Subcutaneous adipose tissue (tissue), 4 donors: Measurements from ENCODE around the gene NCOA4. TPM values are rescaled to one million over a fixed set of nuclear protein-coding genes. Genes with fewer than 3 reads are reported as not detected.

Source experiments
- total RNA-seq, 4 donors: library from RNA; depleted of rRNA; stranded (reverse); fragments of >200 nt; gene quantifications; one replicate each; pipeline ENCODE4 v1.1.0, GENCODE V29; 2016
- TF ChIP-seq, protein P1 (sequence below): fragments of 450-650 bp; IDR thresholded peaks from one replicate; pipeline ENCODE4 v1.5.1; 2016; ENCODE audit warnings: low read depth, mild to moderate bottlenecking, control low read depth, antibody characterized with exemption, moderate library complexity

The NCOA4 gene
- total RNA-seq, 4 donors from 2014 or later = 132 to 220 (median 160) TPM

DNA sequence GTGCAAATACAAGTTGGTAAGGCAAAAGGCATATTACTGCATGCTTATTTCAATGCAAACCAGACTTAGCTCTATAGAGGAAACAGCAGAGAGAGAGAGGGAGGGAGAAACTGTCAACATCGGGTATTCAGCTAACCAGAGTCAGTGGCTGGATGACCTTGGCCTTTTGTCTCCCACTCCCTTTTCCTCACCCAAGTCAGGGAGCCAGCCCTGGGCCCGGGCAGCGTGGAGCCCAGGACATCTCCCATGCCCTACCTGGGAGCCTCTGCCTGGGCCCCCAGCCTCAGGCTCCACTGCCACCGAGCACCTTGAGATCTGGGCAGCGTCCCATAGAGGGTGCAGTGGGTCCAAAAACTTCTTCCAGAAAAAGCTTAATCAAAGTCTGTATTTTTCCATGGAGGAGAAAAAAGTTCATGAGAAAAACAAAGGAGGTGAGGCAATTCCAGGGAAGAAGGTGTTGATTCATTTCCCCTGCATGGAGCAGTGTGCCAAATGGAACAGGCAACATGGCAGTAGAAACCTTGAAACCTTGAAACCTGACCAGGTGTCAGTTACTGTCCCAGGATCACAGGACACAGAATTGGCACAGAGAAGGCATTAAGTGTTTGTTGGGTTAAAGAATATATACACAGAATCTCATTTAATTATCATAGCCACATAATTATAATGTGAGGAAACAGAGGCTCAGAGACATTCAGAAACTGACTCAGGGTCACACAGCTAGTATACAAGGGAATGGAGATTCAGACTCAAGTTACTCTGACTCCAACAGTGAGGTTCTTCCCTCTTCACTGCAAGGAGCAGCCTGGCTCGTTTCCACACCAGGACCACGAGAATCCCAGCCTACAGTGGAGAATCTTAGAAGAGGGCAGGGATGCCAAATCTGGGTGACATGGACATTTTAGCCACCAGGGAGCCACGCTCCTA lies 5.8 kb upstream of the NCOA4 start:
- TF ChIP-seq, protein P1, sequence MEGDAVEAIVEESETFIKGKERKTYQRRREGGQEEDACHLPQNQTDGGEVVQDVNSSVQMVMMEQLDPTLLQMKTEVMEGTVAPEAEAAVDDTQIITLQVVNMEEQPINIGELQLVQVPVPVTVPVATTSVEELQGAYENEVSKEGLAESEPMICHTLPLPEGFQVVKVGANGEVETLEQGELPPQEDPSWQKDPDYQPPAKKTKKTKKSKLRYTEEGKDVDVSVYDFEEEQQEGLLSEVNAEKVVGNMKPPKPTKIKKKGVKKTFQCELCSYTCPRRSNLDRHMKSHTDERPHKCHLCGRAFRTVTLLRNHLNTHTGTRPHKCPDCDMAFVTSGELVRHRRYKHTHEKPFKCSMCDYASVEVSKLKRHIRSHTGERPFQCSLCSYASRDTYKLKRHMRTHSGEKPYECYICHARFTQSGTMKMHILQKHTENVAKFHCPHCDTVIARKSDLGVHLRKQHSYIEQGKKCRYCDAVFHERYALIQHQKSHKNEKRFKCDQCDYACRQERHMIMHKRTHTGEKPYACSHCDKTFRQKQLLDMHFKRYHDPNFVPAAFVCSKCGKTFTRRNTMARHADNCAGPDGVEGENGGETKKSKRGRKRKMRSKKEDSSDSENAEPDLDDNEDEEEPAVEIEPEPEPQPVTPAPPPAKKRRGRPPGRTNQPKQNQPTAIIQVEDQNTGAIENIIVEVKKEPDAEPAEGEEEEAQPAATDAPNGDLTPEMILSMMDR = no peak

DNA sequence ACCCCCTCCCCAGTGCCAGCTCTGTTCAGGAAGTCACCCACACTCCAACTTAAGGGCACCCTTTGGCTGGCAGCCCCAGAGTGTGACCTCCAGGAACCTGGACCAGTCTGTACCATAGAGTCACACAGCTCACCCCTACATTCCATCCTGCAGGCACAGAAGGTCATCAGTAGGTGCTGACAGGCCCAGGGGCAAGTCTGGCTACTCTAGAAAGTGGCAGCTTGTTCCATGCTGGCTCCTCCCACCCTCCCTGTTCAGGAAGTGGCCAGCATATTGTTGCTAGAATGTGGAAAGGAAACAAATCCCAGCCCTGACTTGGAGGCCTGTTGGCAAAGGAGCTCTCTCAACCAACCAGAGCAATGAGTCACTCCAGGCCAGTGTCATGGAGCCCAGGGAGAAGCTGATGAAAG lies 3.2 kb upstream of the NCOA4 start:
- TF ChIP-seq, protein P1 = no peak

DNA sequence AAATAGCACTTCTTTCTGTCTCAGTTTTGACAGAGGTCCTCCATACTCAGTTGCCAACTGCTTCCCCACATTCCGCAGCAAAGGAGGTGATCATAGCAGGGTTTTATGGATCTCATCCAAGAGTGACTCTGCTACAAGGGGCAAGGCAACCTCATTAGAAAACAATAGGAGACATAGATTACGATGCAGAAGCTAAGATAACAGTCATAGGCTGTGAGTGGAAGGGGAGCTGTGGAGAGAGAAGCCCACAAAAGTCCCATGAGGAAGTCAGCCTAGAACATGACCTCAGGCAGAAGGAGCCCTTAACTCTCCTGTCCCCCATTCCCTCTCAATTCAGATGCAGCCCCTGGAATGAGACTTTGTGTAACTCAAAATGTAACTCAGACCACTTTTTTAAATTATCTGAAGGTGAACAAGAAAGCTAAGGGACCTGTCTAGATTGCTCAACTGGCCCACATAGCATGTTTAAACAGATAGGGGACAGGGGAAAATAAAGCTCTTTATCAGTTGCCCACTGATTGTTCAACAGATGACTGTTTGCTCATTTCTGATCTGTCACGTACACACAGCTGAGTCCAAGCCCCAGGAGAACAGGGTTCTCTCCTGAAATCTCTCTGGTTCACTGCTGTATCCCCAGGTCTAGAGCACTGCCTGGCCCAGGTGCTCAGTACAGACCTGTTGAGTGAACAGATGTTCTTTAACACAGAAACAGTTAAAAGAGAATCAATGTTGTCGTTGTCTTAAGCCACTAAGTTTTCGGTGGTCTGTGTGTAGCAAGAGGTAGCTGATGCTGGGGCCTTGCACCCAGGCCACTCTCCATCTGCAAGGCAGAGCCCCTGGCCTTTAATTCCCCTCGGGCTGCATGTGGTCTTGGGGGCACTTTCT lies 1.5 kb upstream of the NCOA4 start:
- TF ChIP-seq, protein P1 = no peak

DNA sequence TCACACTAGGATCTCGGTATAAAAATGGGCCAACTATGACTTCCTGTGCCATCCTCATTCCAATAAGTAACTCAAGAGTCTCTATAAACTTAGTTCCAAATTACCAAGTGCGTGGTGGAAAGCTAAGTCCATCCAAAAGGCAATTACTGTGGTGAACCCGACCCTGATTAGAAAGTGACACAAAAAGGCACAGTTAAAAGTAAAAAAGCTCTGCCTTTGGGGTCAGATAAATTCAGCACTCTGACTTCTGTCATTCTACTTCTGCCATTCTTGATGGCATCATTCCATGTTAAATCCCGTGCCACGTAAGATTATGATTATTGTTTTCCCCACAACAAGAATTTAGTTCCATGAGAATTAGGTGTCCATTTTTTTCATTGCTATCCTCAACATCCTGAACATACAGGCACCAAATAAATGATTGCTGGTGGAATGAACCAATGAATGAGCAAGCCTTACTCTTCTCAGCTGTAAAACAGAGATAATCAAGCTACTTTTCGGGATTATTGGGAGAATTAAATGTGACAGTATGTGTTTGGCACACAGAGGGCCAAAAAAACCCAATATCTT lies 877 bp downstream of the NCOA4 start:
- TF ChIP-seq, protein P1 = no peak

DNA sequence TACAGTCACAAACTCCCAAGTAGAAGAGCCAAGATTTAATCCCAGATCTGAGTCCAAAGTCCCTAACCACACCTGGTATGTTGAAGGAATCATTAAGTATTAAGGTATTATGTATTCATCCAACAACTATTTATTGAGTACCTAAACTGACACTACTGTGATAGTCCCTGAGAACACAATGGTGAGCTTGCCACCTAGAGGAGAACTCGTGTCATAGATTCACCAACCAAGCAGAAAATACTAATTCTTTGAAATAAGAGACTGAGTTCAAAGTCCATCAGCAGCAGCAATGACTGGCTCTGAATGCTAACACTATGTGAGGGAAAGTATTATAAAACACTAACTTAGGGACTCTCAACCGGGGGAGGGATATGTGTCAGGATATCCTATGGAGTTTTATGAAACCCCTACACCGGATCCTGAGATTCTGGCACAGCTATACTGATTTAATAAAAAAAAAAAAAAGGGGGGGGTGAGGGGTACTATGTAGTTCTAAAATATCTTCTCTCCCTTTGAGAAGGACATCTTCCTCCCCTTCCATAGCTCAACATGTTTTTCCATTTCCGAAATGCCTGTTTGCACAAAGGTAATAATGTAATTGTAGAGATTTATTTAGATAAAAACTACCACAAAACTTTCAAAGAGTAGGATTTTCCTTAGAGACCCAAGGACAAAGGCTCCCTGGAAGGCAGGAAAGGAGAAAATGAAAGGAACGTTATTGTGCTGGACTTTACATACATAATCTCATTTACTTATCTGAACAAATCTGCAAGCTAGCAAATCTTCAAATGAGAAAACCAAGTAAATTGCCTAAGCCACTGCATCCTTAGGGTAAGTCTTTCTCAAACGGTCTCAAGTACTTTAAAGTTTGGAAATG lies 1.6 kb downstream of the NCOA4 start:
- TF ChIP-seq, protein P1 = no peak

DNA sequence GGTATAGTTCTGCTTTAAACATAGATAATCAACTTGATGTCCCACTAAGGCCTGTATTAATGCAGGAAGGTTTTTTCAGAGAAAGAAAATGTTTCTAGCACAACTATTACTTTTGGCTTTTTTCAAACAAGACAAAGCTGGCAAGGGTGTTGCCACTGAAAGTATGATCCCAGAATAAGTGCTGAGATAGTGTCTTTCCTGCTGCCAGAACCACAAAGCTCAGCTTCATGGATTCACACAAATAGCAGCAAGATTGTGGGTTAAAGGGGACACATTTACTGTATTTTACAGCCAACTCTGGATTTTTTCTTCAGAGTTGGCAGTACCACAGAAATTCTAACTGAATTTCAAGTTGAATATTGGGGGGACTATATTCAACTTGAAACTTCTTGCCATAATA lies 4.3 kb downstream of the NCOA4 start:
- TF ChIP-seq, protein P1 = no peak
